ENCODE measurements around the gene AGPAT3. TPM values are rescaled to one million over a fixed set of nuclear protein-coding genes. Genes with fewer than 3 reads are reported as not detected.

The AGPAT3 gene
- total and polyA plus RNA-seq, 2 donors (not counting 1 experiment from before 2014, with no cell fraction given): 29.4 to 44.9 TPM

DNA sequence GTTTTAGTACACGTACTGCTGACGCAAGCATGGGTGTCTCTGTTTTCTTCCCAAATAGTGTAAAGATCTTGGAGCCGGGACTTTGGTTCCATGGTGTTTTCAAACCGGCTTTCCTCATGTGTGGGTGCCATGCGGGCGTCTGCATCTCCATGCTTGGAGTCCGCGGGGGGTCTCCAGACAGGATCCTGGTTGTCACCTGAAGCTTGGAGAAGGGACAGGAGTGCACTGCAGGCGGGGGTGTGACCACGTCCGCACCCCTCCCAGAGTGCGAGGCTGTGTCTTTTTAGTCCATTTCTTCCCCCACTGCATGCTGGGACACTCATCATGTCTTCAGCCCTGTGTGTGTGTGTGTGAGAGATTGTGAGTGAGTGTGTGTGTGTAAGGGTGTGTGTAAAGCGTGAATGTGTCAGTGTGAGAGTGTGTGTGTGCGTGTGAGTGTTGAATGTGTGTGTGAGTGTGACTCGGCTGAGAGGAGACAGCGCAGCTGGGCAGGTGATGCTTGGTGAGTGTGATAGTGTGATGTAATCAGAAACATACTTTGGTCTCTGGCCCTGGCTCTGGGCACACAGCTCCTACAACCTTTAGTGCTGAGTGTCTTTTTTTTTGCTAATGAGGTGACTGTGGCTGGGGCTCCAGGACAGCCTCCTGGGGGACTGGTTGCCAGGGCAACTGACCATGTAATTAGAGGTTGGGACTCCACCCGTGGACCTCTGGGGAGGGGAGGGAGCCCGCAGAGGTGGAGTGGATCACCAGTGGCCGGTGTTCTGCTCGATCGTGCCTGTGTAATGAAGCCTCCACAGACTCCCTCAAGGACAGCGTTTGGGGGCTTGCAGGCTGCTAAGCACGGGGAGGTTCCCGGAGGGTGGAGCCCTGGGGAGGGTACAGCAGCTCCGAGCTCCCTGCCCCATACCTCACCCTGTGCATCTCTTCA, 55.1 kb downstream of the AGPAT3 start:
- peaks cover 14% of the 10 kb centered on the region for H3K79me2 ChIP-seq (ENCODE audit: control insufficient read depth, insufficient read depth, low read length)
- no peak overlapping the region for H2AFZ ChIP-seq (ENCODE audit: low read length)
- no peaks in the 10 kb centered on the region for H4K20me1 ChIP-seq (ENCODE audit: control insufficient read depth, extremely low read depth, insufficient read depth, low read length)
- no peak overlapping the region for H3K27ac ChIP-seq (ENCODE audit: insufficient read depth, low read length)
- no peak for TF ChIP-seq EZH2 (IDR thresholded peaks at IDR 0.05; ENCODE audit: low read length, missing control alignments)
- no peak for TF ChIP-seq CTCF (conservative IDR thresholded peaks at IDR 0.05 in 1 of 2, IDR thresholded peaks at IDR 0.05 in 1 of 2; ENCODE audit: low read depth in 1 of 2, low read length in 2 of 2)
- H3K4me3 ChIP-seq (replicated peaks in 1 of 4; ENCODE audit: control extremely low read depth in 1 of 4, insufficient read depth in 1 of 4, low read depth in 3 of 4, low read length in 4 of 4): no peak overlapping the region
- no peaks in the 10 kb centered on the region for H3K27me3 ChIP-seq (ENCODE audit: control insufficient read depth, insufficient read depth, low read length)
- no peaks in the 10 kb centered on the region for H3K9me3 ChIP-seq (ENCODE audit: control insufficient read depth, insufficient read depth, low read depth, low read length)
- no peak overlapping the region for H3K4me2 ChIP-seq (ENCODE audit: extremely low read depth, insufficient read depth, low read length)
- no peak for DNase-seq (ENCODE audit: low read depth in 2 of 2)
- H3K4me1 ChIP-seq (ENCODE audit: control insufficient read depth, extremely low read depth, insufficient read depth, low read length): no peaks in the 10 kb centered on the region
- no peak overlapping the region for H3K9ac ChIP-seq (ENCODE audit: insufficient read depth, low read length)
- H3K36me3 ChIP-seq (ENCODE audit: control insufficient read depth, insufficient read depth, low read length): no peaks in the 10 kb centered on the region

- H3K4me3 ChIP-seq (replicated peaks in 1 of 4; ENCODE audit: control extremely low read depth in 1 of 4, insufficient read depth in 1 of 4, low read depth in 3 of 4, low read length in 4 of 4): no peak overlapping the region
- H3K27me3 ChIP-seq (ENCODE audit: control insufficient read depth, insufficient read depth, low read length): no peaks in the 10 kb centered on the region
- H3K4me1 ChIP-seq (ENCODE audit: control insufficient read depth, extremely low read depth, insufficient read depth, low read length): no peaks in the 10 kb centered on the region
- no peaks in the 10 kb centered on the region for H4K20me1 ChIP-seq (ENCODE audit: control insufficient read depth, extremely low read depth, insufficient read depth, low read length)
- H3K9me3 ChIP-seq (ENCODE audit: control insufficient read depth, insufficient read depth, low read depth, low read length): no peaks in the 10 kb centered on the region
- TF ChIP-seq EZH2 (IDR thresholded peaks at IDR 0.05; ENCODE audit: low read length, missing control alignments): no peak
- TF ChIP-seq CTCF (conservative IDR thresholded peaks at IDR 0.05 in 1 of 2, IDR thresholded peaks at IDR 0.05 in 1 of 2; ENCODE audit: low read depth in 1 of 2, low read length in 2 of 2): no peak
- DNase-seq (ENCODE audit: low read depth in 2 of 2): no peak
- no peak overlapping the region for H3K9ac ChIP-seq (ENCODE audit: insufficient read depth, low read length)
- H3K36me3 ChIP-seq (ENCODE audit: control insufficient read depth, insufficient read depth, low read length): peaks cover 2% of the 10 kb centered on the region
- no peak overlapping the region for H3K27ac ChIP-seq (ENCODE audit: insufficient read depth, low read length)
- H2AFZ ChIP-seq (ENCODE audit: low read length): no peak overlapping the region
- H3K4me2 ChIP-seq (ENCODE audit: extremely low read depth, insufficient read depth, low read length): no peak overlapping the region
- peaks cover 14% of the 10 kb centered on the region for H3K79me2 ChIP-seq (ENCODE audit: control insufficient read depth, insufficient read depth, low read length)
Observed at GRCh38 chr21:43921571-43921978, 56.6 kb downstream of the AGPAT3 start.

DNA sequence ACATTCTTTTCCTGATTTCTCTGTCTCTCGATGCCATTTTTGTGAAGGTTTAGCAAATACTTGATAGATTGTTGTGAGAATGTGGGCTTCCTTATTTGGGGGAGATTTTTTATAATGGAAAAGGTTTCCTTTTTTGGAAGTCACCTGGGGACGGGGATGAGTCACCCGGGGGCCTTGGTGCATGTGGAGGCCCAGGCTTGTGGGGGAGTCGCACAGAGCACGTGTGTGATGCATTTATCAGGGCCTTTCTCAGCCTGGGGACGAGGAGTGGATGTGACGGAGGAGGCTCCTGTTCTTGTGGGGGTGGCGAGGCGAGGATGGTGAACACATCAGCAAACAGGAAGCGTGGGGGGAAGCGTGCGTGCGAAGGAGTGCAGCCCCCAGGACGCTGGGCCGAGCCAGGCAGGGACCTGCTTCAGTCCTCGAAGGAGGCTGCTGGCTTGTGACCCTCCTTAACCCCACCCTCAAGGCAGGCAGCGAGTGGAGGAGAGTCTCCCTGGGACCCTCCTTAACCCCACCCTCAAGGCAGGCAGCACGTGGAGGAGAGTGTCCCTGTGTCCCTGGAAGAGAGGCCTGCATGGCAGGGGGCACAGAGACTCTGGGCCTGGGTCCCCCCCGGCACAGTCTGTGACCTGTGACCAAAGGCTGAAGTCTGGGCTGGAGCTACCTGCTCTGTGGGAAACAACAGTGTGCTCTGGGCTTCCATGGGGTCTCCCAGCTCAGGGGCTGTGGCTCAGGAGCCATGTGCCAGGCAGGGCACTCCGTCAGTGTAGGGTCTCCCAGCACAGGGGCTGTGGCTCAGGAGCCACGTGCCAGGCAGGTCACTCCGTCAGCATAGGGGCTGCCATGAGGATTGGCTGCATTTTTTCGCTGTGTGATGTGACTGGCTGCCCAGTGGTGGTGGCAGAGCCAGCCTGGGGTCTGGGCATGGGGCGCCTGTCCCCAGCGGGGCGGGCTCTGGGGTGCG, 57.2 kb downstream of the AGPAT3 start:
- Histone ChIP-seq H3K79me2 (ENCODE audit: control insufficient read depth, insufficient read depth, low read length) (peaks cover 12% of the 10 kb centered on the region), H3K4me1 (ENCODE audit: control insufficient read depth, extremely low read depth, insufficient read depth, low read length) (no peaks in the 10 kb centered on the region), H3K27me3 (ENCODE audit: control insufficient read depth, insufficient read depth, low read length) (no peaks in the 10 kb centered on the region), H4K20me1 (ENCODE audit: control insufficient read depth, extremely low read depth, insufficient read depth, low read length) (no peaks in the 10 kb centered on the region), H3K27ac (ENCODE audit: insufficient read depth, low read length) (no peak overlapping the region), H3K9ac (ENCODE audit: insufficient read depth, low read length) (no peak overlapping the region), H3K4me2 (ENCODE audit: extremely low read depth, insufficient read depth, low read length) (no peak overlapping the region), H3K9me3 (ENCODE audit: control insufficient read depth, insufficient read depth, low read depth, low read length) (no peaks in the 10 kb centered on the region), H3K4me3 (replicated peaks in 1 of 4; ENCODE audit: control extremely low read depth in 1 of 4, insufficient read depth in 1 of 4, low read depth in 3 of 4, low read length in 4 of 4) (no peak overlapping the region), H2AFZ (ENCODE audit: low read length) (no peak overlapping the region), H3K36me3 (ENCODE audit: control insufficient read depth, insufficient read depth, low read length) (peaks cover 2% of the 10 kb centered on the region)
- peak in 1 of 2 donors; percentile 40 for DNase-seq (ENCODE audit: low read depth in 2 of 2)
- TF ChIP-seq EZH2 (IDR thresholded peaks at IDR 0.05; ENCODE audit: low read length, missing control alignments) (no peak), CTCF (conservative IDR thresholded peaks at IDR 0.05 in 1 of 2, IDR thresholded peaks at IDR 0.05 in 1 of 2; ENCODE audit: low read depth in 1 of 2, low read length in 2 of 2) (no peak)
